Lower leg skin (tissue), 3 donors: ENCODE results near the gene MAP3K20.
"Not testable (repeated sequence)": the region's sequence is repeated elsewhere in the genome, so short reads cannot be mapped to it uniquely, and the experiment has no call there.

Experiments used
- POLR2A ChIP-seq, 2 donors: fragments of 450-650 bp; IDR thresholded peaks; one replicate each; pipeline ENCODE4 v1.6.1; 2016 to 2017; ENCODE audit warnings: antibody characterized with exemption in 2 of 2, mild to moderate bottlenecking in 1 of 2, moderate library complexity in 1 of 2
- TF ChIP-seq, protein P1 (sequence below), 3 donors: fragments of 450-650 bp; IDR thresholded peaks; one replicate each; pipeline ENCODE4 v1.5.1; 2016; ENCODE audit warnings: antibody characterized with exemption in 3 of 3, mild to moderate bottlenecking in 3 of 3, moderate library complexity in 2 of 3

GRCh38 chr2:173163357-173163756 lies 87.7 kb downstream of the MAP3K20 start:
- TF ChIP-seq, protein P1, sequence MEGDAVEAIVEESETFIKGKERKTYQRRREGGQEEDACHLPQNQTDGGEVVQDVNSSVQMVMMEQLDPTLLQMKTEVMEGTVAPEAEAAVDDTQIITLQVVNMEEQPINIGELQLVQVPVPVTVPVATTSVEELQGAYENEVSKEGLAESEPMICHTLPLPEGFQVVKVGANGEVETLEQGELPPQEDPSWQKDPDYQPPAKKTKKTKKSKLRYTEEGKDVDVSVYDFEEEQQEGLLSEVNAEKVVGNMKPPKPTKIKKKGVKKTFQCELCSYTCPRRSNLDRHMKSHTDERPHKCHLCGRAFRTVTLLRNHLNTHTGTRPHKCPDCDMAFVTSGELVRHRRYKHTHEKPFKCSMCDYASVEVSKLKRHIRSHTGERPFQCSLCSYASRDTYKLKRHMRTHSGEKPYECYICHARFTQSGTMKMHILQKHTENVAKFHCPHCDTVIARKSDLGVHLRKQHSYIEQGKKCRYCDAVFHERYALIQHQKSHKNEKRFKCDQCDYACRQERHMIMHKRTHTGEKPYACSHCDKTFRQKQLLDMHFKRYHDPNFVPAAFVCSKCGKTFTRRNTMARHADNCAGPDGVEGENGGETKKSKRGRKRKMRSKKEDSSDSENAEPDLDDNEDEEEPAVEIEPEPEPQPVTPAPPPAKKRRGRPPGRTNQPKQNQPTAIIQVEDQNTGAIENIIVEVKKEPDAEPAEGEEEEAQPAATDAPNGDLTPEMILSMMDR (IDR thresholded peaks at IDR 0.05) = not testable (repeated sequence)
- not testable (repeated sequence) for TF ChIP-seq POLR2A (IDR thresholded peaks at IDR 0.05)
